Measurements from ENCODE around the gene ZNF473. TPM values are rescaled to one million over a fixed set of nuclear protein-coding genes. Genes with fewer than 3 reads are reported as not detected.

The ZNF473 gene
- total and polyA plus RNA-seq, 2 of the 13 experiments (the other 11 are each of a cell fraction or from before 2014, with no cell fraction given) = 5.8 to 11.9 TPM

GRCh38 chr19:49987159-49987698 is 38.6 kb upstream of the ZNF473 start (continued):
- peak; percentile 100 for TF ChIP-seq REPIN1 (CRISPR knock-in tag; IDR thresholded peaks at IDR 0.05; ENCODE audit: borderline replicate concordance, low read depth)
- TF ChIP-seq RFX5 (IDR thresholded peaks at IDR 0.05; ENCODE audit: low read depth, low read length) = no peak
- TF ChIP-seq HBP1 (CRISPR knock-in tag; IDR thresholded peaks at IDR 0.05; ENCODE audit: low read depth) = peak; percentile 100
- TF ChIP-seq ZBTB8A (CRISPR knock-in tag; IDR thresholded peaks at IDR 0.05; ENCODE audit: borderline replicate concordance, low read depth) = peak; percentile 97; the same call in 1 of the 2 replicates
- peak; percentile 54; the same call in 1 of the 2 replicates for TF ChIP-seq POGZ (CRISPR knock-in tag; IDR thresholded peaks at IDR 0.05)
- TF ChIP-seq ZNF710 (CRISPR knock-in tag; IDR thresholded peaks at IDR 0.05; ENCODE audit: borderline replicate concordance) = peak; percentile 99
- TF ChIP-seq THYN1 (CRISPR knock-in tag; IDR thresholded peaks at IDR 0.05; ENCODE audit: borderline replicate concordance, low read depth) = peak; percentile 100
- TF ChIP-seq POGK (CRISPR knock-in tag; conservative IDR thresholded peaks at IDR 0.05) = peak; percentile 100
- TF ChIP-seq KAT8 (CRISPR knock-in tag; IDR thresholded peaks at IDR 0.05) = peak; percentile 96
- TF ChIP-seq DBP (CRISPR knock-in tag; IDR thresholded peaks at IDR 0.05; ENCODE audit: not compliant biosample characterization) = peak; percentile 100
- peak; percentile 99 for TF ChIP-seq ZNF550 (CRISPR knock-in tag; IDR thresholded peaks at IDR 0.05; ENCODE audit: borderline replicate concordance)
- peak; percentile 62 for TF ChIP-seq RAD21 (CRISPR knock-in tag; IDR thresholded peaks at IDR 0.05)
- TF ChIP-seq ELF4 (CRISPR knock-in tag; IDR thresholded peaks at IDR 0.05; ENCODE audit: borderline replicate concordance) = peak; percentile 100
- TF ChIP-seq PPARG (CRISPR knock-in tag; conservative IDR thresholded peaks at IDR 0.05) = peak; percentile 97
- no peak for TF ChIP-seq NCOR1 (IDR thresholded peaks at IDR 0.05; ENCODE audit: borderline replicate concordance, low read length)
- no peak for TF ChIP-seq NFE2L2 (IDR thresholded peaks at IDR 0.05; ENCODE audit: low read length)
- TF ChIP-seq, protein P1, sequence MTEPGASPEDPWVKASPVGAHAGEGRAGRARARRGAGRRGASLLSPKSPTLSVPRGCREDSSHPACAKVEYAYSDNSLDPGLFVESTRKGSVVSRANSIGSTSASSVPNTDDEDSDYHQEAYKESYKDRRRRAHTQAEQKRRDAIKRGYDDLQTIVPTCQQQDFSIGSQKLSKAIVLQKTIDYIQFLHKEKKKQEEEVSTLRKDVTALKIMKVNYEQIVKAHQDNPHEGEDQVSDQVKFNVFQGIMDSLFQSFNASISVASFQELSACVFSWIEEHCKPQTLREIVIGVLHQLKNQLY (CRISPR knock-in tag; IDR thresholded peaks at IDR 0.05) = peak; percentile 97
- no peak for TF ChIP-seq TAF15 (IDR thresholded peaks at IDR 0.05; ENCODE audit: low read depth, low read length, poor library complexity, severe bottlenecking)
- TF ChIP-seq, protein P2, sequence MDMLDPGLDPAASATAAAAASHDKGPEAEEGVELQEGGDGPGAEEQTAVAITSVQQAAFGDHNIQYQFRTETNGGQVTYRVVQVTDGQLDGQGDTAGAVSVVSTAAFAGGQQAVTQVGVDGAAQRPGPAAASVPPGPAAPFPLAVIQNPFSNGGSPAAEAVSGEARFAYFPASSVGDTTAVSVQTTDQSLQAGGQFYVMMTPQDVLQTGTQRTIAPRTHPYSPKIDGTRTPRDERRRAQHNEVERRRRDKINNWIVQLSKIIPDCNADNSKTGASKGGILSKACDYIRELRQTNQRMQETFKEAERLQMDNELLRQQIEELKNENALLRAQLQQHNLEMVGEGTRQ (IDR thresholded peaks at IDR 0.05; ENCODE audit: low read depth, low read length) = no peak
- TF ChIP-seq, protein P2 (CRISPR knock-in tag; IDR thresholded peaks at IDR 0.05; ENCODE audit: borderline replicate concordance) = peak; percentile 74; the same call in 1 of the 2 replicates
